HCT116 (cell line): Measurements from ENCODE around the gene SLC22A2. TPM values are rescaled to one million over a fixed set of nuclear protein-coding genes. Genes with fewer than 3 reads are reported as not detected.

Source experiments
- ATAC-seq: fragments of 200-7000 bp; cut with Tn5 transposase; 2 replicates; pipeline ENCODE4 v1.9.1; 2020; ENCODE audit warnings: mild to moderate bottlenecking, moderate library complexity
- BruUV-seq: library from RNA; stranded (reverse); fragments of 400-500 nt; replicated peaks from 2 replicates; lab custom pipeline; 2021; lab: Mats Ljungman, UMichigan
- CTCF ChIA-PET: fragments of 300-600 bp; sonication (Branson Sonifier 250); formaldehyde crosslinking; loops from one replicate; lab custom pipeline; 2021; ENCODE audit warnings: antibody characterized with exemption; lab: Charles Lee
- POLR2A ChIA-PET: fragments of 300-600, 350-600 bp; sonication (Branson Sonifier 250); formaldehyde crosslinking; loops from one replicate; lab custom pipeline; 2021; ENCODE audit warnings: antibody characterized with exemption; lab: Charles Lee
- RAD21 ChIA-PET, 2 experiments: fragments of 300-600 bp; sonication (Branson Sonifier 250); formaldehyde crosslinking; loops; one replicate each; lab custom pipeline; 2023; ENCODE audit warnings: low total read pairs in 2 of 2; ENCODE audit not compliant: uncharacterized antibody in 2 of 2, unreplicated experiment in 2 of 2, low non-redundant PET in 1 of 2; lab: Charles Lee
- DNase-seq: peaks from one replicate; pipeline ENCODE4 v3.0.0-alpha.2; 2010; ENCODE audit warnings: low read depth, low spot score
- H2AFZ ChIP-seq: fragments of 200-600 bp; shearing (Covaris generic), sonication (generic); 2 replicates; pipeline ENCODE4 v1.6.1; 2017; ENCODE audit warnings: low read depth, mixed run types, mixed read lengths, antibody characterized with exemption, low read length; ENCODE audit not compliant: poor library complexity, severe bottlenecking
- H3K27ac ChIP-seq: 2 replicates; pipeline ENCODE4 v1.5.1; 2012; ENCODE audit warnings: low read depth, low read length
- H3K27me3 ChIP-seq: fragments of 200-600 bp; sonication (generic); 2 replicates; pipeline ENCODE4 v1.6.1; 2016; ENCODE audit warnings: mixed run types, low read length, mixed read lengths; ENCODE audit not compliant: insufficient read depth
- H3K36me3 ChIP-seq, 2 experiments: fragments of 200-500 bp in 1 of 2; fragments of 200-600 bp in 1 of 2; sonication (Bioruptor generic) in 1 of 2; sonication (generic) in 1 of 2; 2 replicates each; pipeline versions ENCODE4 v1.5.1 to v1.6.1; 2014 to 2016; ENCODE audit warnings: low read length in 2 of 2, inconsistent platforms in 1 of 2, mixed read lengths in 1 of 2, mixed run types in 1 of 2; ENCODE audit not compliant: insufficient read depth in 2 of 2, control insufficient read depth in 1 of 2
- H3K4me1 ChIP-seq, 2 experiments: fragments of 200-600 bp in 1 of 2; sonication (generic) in 1 of 2; 2 replicates each; pipeline versions ENCODE4 v1.5.1 to v1.6.1; 2012 to 2017; ENCODE audit warnings: low read length in 2 of 2, inconsistent platforms in 1 of 2, mild to moderate bottlenecking in 1 of 2, mixed read lengths in 1 of 2, mixed run types in 1 of 2, moderate library complexity in 1 of 2; ENCODE audit not compliant: insufficient read depth in 2 of 2, control insufficient read depth in 1 of 2
- H3K4me2 ChIP-seq: fragments of 200-600 bp; sonication (generic); 2 replicates; pipeline ENCODE4 v1.6.1; 2017; ENCODE audit warnings: mixed run types, low read length, mixed read lengths
- H3K4me3 ChIP-seq, 2 experiments: fragments of 200-600 bp in 1 of 2; sonication (generic) in 1 of 2; replicated peaks in 1 of 2; 2 replicates each; pipeline ENCODE4 v1.5.1; 2011 to 2016; ENCODE audit warnings: low read length in 2 of 2, control low read depth in 1 of 2, low read depth in 1 of 2, mild to moderate bottlenecking in 1 of 2, mixed read lengths in 1 of 2, mixed run types in 1 of 2
- H3K79me2 ChIP-seq: fragments of 200-600 bp; sonication (generic); 2 replicates; pipeline ENCODE4 v1.6.1; 2017; ENCODE audit warnings: mild to moderate bottlenecking, mixed run types, low read length, moderate library complexity, mixed read lengths; ENCODE audit not compliant: insufficient read depth
- H3K9ac ChIP-seq: fragments of 200-600 bp; sonication (generic); 2 replicates; pipeline ENCODE4 v1.6.1; 2016; ENCODE audit warnings: low read length, mixed read lengths
- H3K9me2 ChIP-seq: fragments of 200-600 bp; sonication (generic), shearing (Covaris generic); 2 replicates; pipeline ENCODE4 v1.6.1; 2017; ENCODE audit warnings: mixed run types, mild to moderate bottlenecking, moderate library complexity; ENCODE audit not compliant: insufficient read depth
- H3K9me3 ChIP-seq, 2 experiments: fragments of 200-500 bp in 1 of 2; fragments of 200-600 bp in 1 of 2; sonication (Bioruptor generic) in 1 of 2; sonication (generic) in 1 of 2; 2 replicates each; pipeline ENCODE4 v1.6.1; 2014 to 2017; ENCODE audit warnings: low read length in 2 of 2, mixed read lengths in 2 of 2, inconsistent platforms in 1 of 2, low read depth in 1 of 2, mild to moderate bottlenecking in 1 of 2, mixed run types in 1 of 2, moderate library complexity in 1 of 2; ENCODE audit not compliant: control insufficient read depth in 1 of 2, insufficient read depth in 1 of 2
- H4K20me1 ChIP-seq: fragments of 200-600 bp; sonication (generic), shearing (Covaris generic); 2 replicates; pipeline ENCODE4 v1.6.1; 2017; ENCODE audit warnings: mixed run types, mild to moderate bottlenecking, moderate library complexity; ENCODE audit not compliant: insufficient read depth
- EGR1 ChIP-seq: IDR thresholded peaks from 2 replicates; pipeline ENCODE4 v1.6.1; 2012; ENCODE audit warnings: low read depth
- EZH2 ChIP-seq: fragments of 200-600 bp; sonication (generic); IDR thresholded peaks from 2 replicates; pipeline ENCODE4 v1.6.1; 2017; ENCODE audit warnings: antibody characterized with exemption, mixed run types
- EZH2phosphoT487 ChIP-seq: fragments of 200-600 bp; IDR thresholded peaks from 2 replicates; pipeline ENCODE4 v1.6.1; 2018; ENCODE audit warnings: antibody characterized with exemption, borderline replicate concordance
- JUND ChIP-seq: IDR thresholded peaks from 2 replicates; pipeline ENCODE4 v1.6.1; 2012
- POLR2A ChIP-seq: IDR thresholded peaks from 2 replicates; pipeline ENCODE4 v1.7.0; 2011; ENCODE audit warnings: borderline replicate concordance; ENCODE audit not compliant: insufficient read depth, insufficient read length; ENCODE audit errors: extremely low read depth
- POLR2AphosphoS5 ChIP-seq: IDR thresholded peaks from 2 replicates; pipeline ENCODE4 v1.6.1; 2011; ENCODE audit warnings: mild to moderate bottlenecking, low read depth, low read length, moderate library complexity
- SIN3A ChIP-seq: IDR thresholded peaks from 2 replicates; pipeline ENCODE4 v1.6.1; 2012; ENCODE audit warnings: low read depth
- TCF7L2 ChIP-seq: IDR thresholded peaks from 2 replicates; pipeline ENCODE4 v1.7.0; 2011; ENCODE audit warnings: borderline replicate concordance, inconsistent platforms; ENCODE audit not compliant: insufficient read depth, insufficient read length; ENCODE audit errors: extremely low read depth
- ZFX ChIP-seq: fragments of 450-650 bp; IDR thresholded peaks from 2 replicates; pipeline ENCODE4 v1.6.1; 2017
- ZNF274 ChIP-seq: fragments of 200-500 bp; sonication (Bioruptor generic); IDR thresholded peaks from 2 replicates; pipeline ENCODE4 v1.6.1; 2014; ENCODE audit warnings: mild to moderate bottlenecking, low read depth, low read length, inconsistent platforms
- intact Hi-C: fragments of 100-400 bp; cut with micrococcal nuclease; formaldehyde crosslinking; loops from 2 replicates; pipeline ENCODE4 v1.10.0; 2022
- total RNA-seq: library from RNA; stranded (reverse); gene quantifications from one replicate; pipeline ENCODE4 v1.2.1, GENCODE V29; 2021; ENCODE audit not compliant: unreplicated experiment
- TF ChIP-seq, protein P1 (sequence below), 3 experiments: fragments of 200-600 bp in 1 of 3; sonication (generic) in 1 of 3; IDR thresholded peaks in 2 of 3; conservative IDR thresholded peaks in 1 of 3; 2 replicates each; pipeline ENCODE4 v1.5.1; 2012 to 2017; ENCODE audit warnings: low read depth in 2 of 3, low read length in 2 of 3, antibody characterized with exemption in 1 of 3, borderline replicate concordance in 1 of 3, control low read depth in 1 of 3, mild to moderate bottlenecking in 1 of 3, mixed read lengths in 1 of 3, mixed run types in 1 of 3, moderate library complexity in 1 of 3; ENCODE audit not compliant: insufficient read depth in 1 of 3

Gene SLC22A2
- total RNA-seq, 1 experiment from 2014 or later, result not detected

DNA sequence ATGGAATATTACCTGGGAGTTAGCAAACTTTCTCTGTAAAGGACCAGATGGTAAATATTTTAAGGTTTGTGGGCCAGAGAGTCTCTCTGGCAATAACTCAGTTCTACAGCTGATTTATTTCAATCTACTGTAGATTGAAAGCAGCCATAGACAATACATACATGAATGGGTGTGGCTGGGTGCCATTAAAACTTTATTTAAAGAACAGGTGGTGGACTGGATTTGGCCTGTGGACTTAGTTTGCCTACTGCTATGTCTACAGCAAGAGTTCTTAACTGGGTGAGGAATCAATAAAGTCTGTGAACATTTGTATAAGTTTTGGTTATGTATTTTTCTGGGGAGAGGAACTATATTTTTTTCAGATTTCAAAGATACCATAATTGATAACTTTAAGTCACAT, 55.1 kb downstream of the SLC22A2 start (continued):
- TF ChIP-seq, protein P1, sequence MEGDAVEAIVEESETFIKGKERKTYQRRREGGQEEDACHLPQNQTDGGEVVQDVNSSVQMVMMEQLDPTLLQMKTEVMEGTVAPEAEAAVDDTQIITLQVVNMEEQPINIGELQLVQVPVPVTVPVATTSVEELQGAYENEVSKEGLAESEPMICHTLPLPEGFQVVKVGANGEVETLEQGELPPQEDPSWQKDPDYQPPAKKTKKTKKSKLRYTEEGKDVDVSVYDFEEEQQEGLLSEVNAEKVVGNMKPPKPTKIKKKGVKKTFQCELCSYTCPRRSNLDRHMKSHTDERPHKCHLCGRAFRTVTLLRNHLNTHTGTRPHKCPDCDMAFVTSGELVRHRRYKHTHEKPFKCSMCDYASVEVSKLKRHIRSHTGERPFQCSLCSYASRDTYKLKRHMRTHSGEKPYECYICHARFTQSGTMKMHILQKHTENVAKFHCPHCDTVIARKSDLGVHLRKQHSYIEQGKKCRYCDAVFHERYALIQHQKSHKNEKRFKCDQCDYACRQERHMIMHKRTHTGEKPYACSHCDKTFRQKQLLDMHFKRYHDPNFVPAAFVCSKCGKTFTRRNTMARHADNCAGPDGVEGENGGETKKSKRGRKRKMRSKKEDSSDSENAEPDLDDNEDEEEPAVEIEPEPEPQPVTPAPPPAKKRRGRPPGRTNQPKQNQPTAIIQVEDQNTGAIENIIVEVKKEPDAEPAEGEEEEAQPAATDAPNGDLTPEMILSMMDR (IDR thresholded peaks at IDR 0.05 in 2 of 3, conservative IDR thresholded peaks at IDR 0.05 in 1 of 3; ENCODE audit: borderline replicate concordance in 1 of 3, insufficient read depth in 1 of 3, low read depth in 2 of 3, low read length in 2 of 3), result no peak
- TF ChIP-seq EGR1 (no peak), POLR2AphosphoS5 (no peak)

DNA sequence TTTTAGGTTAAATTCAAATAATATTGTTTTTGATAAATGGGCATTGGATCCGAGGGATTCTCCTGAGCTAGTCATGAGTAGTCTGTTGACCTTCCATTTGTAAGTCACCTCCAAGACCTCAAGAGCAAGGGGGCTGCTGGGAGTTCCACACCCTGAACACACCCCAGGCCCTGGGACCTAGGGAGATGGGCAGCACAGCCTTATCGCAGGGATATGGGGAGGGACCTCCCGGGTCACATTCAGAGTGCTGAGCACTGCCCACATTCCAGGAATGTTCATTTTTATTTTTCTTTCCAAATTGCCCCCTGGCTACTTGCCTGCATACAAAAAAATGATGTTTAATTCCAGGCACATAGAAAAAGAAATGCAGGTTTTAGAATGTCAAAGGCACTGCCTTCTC, 55.5 kb downstream of the SLC22A2 start:
- no peaks in the 10 kb centered on the region for H3K4me1 ChIP-seq
- H4K20me1 ChIP-seq, result no peaks in the 10 kb centered on the region
- H3K36me3 ChIP-seq, result no peaks in the 10 kb centered on the region
- H3K27me3 ChIP-seq, result no peaks in the 10 kb centered on the region
- H3K79me2 ChIP-seq, result no peaks in the 10 kb centered on the region
- no peaks in the 10 kb centered on the region for H3K9me3 ChIP-seq
- POLR2A ChIA-PET, result no interaction called here
- H3K4me3 ChIP-seq, result no peak overlapping the region
- ATAC-seq, result no peak
- no peaks in the 10 kb centered on the region for H3K9me2 ChIP-seq
- intact Hi-C loops, result no loop called here
- RAD21 ChIA-PET, result no interaction called here
- BruUV-seq, result no TSS peak
- H2AFZ ChIP-seq, result no peak overlapping the region
- TF ChIP-seq EZH2, result no peak
- no peak for TF ChIP-seq ZNF274
- H3K4me2 ChIP-seq, result no peak overlapping the region
- no peak overlapping the region for H3K27ac ChIP-seq
- H3K9ac ChIP-seq, result no peak overlapping the region
- DNase-seq, result no peak
- CTCF ChIA-PET, result interaction anchor here (0.6 kb wide), 1 partner anchor 292 kb away, joined by 3 read pairs; no protein-coding TSS in a partner anchor

DNA sequence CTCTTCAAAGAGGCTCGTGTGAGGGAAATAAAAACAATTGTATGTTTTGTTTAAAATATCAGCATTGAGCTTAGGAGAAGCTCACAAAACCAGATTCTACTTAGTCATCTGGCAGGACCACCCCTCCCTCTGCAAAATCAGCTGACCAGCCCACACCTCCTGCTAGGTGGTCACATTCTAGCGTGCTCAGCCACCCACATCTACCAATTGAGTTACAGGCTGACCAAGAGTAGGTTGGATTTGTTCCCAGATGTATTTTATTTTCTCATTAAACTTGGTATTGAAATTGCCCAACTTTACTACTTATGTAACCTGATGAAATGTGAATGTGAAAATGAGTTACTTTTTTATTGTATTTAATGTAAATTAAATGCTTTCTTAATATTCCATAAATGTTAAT, 56.2 kb downstream of the SLC22A2 start:
- no peak overlapping the region for H3K9ac ChIP-seq
- DNase-seq (no peak), ATAC-seq (no peak)
- H3K9me3 ChIP-seq, result no peaks in the 10 kb centered on the region
- no peak overlapping the region for H3K27ac ChIP-seq
- no TSS peak for BruUV-seq
- H3K4me2 ChIP-seq, result no peak overlapping the region
- H4K20me1 ChIP-seq, result no peaks in the 10 kb centered on the region
- H3K79me2 ChIP-seq, result no peaks in the 10 kb centered on the region
- no peaks in the 10 kb centered on the region for H3K27me3 ChIP-seq
- TF ChIP-seq EZH2phosphoT487, result no peak
- TF ChIP-seq JUND, result no peak
- TF ChIP-seq TCF7L2, result no peak
- TF ChIP-seq ZFX, result no peak
- no peak for TF ChIP-seq SIN3A
- TF ChIP-seq, protein P1 (IDR thresholded peaks at IDR 0.05 in 2 of 3, conservative IDR thresholded peaks at IDR 0.05 in 1 of 3; ENCODE audit: borderline replicate concordance in 1 of 3, insufficient read depth in 1 of 3, low read depth in 2 of 3, low read length in 2 of 3), result no peak
- TF ChIP-seq POLR2A, result no peak
- no peak for TF ChIP-seq POLR2AphosphoS5
- intact Hi-C loops, result no loop called here
- no peaks in the 10 kb centered on the region for H3K9me2 ChIP-seq
- ChIA-PET CTCF (no interaction called here), POLR2A (no interaction called here), RAD21 (no interaction called here)
- H3K4me1 ChIP-seq, result no peaks in the 10 kb centered on the region
- H2AFZ ChIP-seq, result no peak overlapping the region
- no peak overlapping the region for H3K4me3 ChIP-seq
- no peaks in the 10 kb centered on the region for H3K36me3 ChIP-seq
